Measurements from ENCODE around the gene DISC1. TPM values are rescaled to one million over a fixed set of nuclear protein-coding genes. Genes with fewer than 3 reads are reported as not detected.

DISC1 gene
- 1.7 and 6.2 TPM in 2 replicates for total RNA-seq

DNA sequence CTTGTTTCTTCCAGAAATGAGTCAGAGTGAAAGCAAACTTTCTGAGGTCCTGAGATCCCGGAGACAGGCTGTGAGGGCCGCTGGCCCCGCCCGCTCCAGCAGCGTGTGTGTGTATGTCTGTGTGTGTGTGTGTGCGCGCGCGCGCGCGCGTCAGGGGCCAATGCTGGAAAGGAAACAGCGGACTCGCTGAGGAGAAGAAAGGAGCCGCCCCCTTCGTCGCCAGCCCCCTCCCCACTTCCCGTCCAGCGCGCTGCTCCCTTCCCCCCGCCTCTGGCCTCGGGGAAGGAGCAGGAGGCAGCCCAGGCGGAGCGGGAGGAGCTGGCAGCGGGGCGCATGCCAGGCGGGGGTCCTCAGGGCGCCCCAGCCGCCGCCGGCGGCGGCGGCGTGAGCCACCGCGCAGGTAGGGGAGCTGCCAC, at the start of gene DISC1:
DISC1 (plus strand) TSS at position 256 of the 416 bp plus-strand sequence; CDS start at position 334, 78 bp downstream.

Other genes with a start within 250 kb of the DISC1 start
- 71.5 and 81.2 TPM in 2 replicates for gene EGLN1, start 204.5 kb upstream of the DISC1 start, total RNA-seq
- 35.2 and 41.4 TPM in 2 replicates for gene TSNAX, start 98.1 kb upstream of the DISC1 start, total RNA-seq